GM13977 (cell line): ENCODE measurements around the gene SH2D1B.

Experiments used
- DNase-seq: peaks from one replicate; pipeline ENCODE4 v3.0.0; 2012; ENCODE audit warnings: low spot score
- in situ Hi-C: fragments of 300-500 bp; cut with MboI; formaldehyde crosslinking; loops from one replicate; pipeline ENCODE4 v1.12.0; 2022; ENCODE audit warnings: low sequenced_read_pairs, low pct_unique_long_range_greater_than_20kb, mixed read lengths, inconsistent platforms; ENCODE audit not compliant: unreplicated experiment
- TF ChIP-seq, protein P1 (sequence below): IDR thresholded peaks from 2 replicates; pipeline ENCODE4 v1.5.1; 2012; ENCODE audit warnings: mild to moderate bottlenecking, control low read depth; ENCODE audit not compliant: insufficient read depth; ENCODE audit errors: extremely low read depth, missing control alignments

Gene SH2D1B

DNA sequence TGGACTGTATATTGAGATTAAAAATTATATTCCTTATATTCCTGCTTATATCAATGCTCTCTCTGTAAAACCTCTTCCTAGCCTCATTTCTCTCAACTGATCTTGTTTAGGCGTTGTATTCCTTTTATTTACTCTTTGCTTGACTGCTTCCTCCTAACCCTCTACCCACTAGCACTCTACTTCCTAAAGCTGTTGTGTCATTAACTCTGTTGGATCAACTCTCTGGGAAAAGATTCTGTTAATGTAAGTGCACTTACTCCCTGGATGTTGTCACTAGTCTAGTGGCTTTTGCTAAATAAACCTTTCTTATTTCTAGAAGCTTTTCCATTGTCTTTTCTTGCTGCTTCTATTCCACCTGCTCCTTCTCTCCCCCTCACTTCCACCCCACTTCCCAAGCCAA lies 41.8 kb downstream of the SH2D1B start:
- in situ Hi-C loops: no loop called here
- TF ChIP-seq, protein P1, sequence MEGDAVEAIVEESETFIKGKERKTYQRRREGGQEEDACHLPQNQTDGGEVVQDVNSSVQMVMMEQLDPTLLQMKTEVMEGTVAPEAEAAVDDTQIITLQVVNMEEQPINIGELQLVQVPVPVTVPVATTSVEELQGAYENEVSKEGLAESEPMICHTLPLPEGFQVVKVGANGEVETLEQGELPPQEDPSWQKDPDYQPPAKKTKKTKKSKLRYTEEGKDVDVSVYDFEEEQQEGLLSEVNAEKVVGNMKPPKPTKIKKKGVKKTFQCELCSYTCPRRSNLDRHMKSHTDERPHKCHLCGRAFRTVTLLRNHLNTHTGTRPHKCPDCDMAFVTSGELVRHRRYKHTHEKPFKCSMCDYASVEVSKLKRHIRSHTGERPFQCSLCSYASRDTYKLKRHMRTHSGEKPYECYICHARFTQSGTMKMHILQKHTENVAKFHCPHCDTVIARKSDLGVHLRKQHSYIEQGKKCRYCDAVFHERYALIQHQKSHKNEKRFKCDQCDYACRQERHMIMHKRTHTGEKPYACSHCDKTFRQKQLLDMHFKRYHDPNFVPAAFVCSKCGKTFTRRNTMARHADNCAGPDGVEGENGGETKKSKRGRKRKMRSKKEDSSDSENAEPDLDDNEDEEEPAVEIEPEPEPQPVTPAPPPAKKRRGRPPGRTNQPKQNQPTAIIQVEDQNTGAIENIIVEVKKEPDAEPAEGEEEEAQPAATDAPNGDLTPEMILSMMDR: no peak
- no peak for DNase-seq

DNA sequence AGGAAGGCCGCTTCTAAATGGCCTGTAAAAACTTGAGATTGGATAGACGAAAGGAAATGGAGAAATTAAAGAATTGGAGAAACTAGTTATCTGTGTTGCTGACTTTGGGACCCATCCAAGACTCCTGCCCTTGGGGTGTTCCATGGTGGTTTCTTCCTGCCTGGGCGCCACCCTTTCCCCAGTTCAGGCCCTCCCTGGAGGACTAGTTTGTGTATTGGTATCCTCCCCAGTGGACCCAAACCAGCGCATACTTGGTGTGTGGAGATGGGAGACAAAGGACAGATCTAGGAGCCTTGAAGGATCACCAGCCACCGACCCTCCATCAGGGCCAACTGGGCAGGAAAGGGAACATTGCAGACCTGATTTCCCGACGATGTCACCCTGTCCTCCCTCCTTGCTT lies 42.4 kb downstream of the SH2D1B start:
- DNase-seq: no peak
- TF ChIP-seq, protein P1: no peak

DNA sequence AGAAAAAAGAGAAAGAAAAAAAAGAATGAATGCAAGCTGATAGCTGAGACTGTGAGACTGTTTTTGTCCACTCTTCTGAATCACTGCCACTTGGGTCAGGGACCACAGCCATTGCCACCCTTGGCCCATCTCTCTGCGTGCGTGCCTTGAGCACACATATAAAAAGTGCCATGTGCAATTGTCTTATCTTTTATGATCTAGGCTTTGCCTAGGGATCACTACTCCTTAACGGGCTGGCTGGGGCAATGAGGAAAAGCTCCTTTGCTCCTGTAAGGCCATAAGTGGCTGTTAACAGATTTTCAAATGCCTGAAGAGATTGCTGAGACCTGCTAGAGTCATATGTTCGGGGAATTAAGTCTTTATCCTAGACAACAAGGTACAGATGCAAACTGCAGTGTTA lies 43.5 kb downstream of the SH2D1B start:
- no peak for DNase-seq
- TF ChIP-seq, protein P1: no peak
- in situ Hi-C loops: no loop called here

More for the DNA sequence above, 42.4 kb downstream of the SH2D1B start:
- in situ Hi-C loops: no loop called here

GRCh38 chr1:162367772-162368171 lies 44.2 kb downstream of the SH2D1B start:
- in situ Hi-C loops: no loop called here
- no peak for DNase-seq
- TF ChIP-seq, protein P1: no peak

- in situ Hi-C loops: no loop called here
- TF ChIP-seq, protein P1: no peak
- no peak for DNase-seq
These were observed 44.9 kb downstream of the SH2D1B start for GRCh38 chr1:162367073-162367472.

GRCh38 chr1:162366671-162367070 lies 45.3 kb downstream of the SH2D1B start:
- DNase-seq: no peak
- in situ Hi-C loops: no loop called here
- TF ChIP-seq, protein P1: no peak

GRCh38 chr1:162366149-162366548 lies 45.8 kb downstream of the SH2D1B start:
- no peak for DNase-seq
- TF ChIP-seq, protein P1: no peak
- in situ Hi-C loops: no loop called here
